NB4 (cell line): ENCODE results near the gene EDIL3.

Experiments
- DNase-seq: peaks from one replicate; pipeline ENCODE4 v3.0.0; 2010; ENCODE audit warnings: low read depth
- H3K4me3 ChIP-seq: one replicate; pipeline ENCODE4 v1.5.1; 2011; ENCODE audit warnings: mild to moderate bottlenecking, low read depth, low read length, moderate library complexity
- MYC ChIP-seq: IDR thresholded peaks from 2 replicates; pipeline ENCODE4 v1.6.1; 2011; ENCODE audit warnings: low read depth, low read length
- POLR2A ChIP-seq: IDR thresholded peaks from 2 replicates; pipeline ENCODE4 v1.6.1; 2011; ENCODE audit warnings: mild to moderate bottlenecking; ENCODE audit not compliant: insufficient read length; ENCODE audit errors: extremely low read depth
- TF ChIP-seq, protein P1 (sequence below): IDR thresholded peaks from 2 replicates; pipeline ENCODE4 v1.6.1; 2011; ENCODE audit warnings: low read depth, low read length
- TF ChIP-seq, protein P2 (sequence below): IDR thresholded peaks from one replicate; pipeline ENCODE4 v1.5.1; 2012; ENCODE audit warnings: low read depth, low read length

EDIL3 gene

DNA sequence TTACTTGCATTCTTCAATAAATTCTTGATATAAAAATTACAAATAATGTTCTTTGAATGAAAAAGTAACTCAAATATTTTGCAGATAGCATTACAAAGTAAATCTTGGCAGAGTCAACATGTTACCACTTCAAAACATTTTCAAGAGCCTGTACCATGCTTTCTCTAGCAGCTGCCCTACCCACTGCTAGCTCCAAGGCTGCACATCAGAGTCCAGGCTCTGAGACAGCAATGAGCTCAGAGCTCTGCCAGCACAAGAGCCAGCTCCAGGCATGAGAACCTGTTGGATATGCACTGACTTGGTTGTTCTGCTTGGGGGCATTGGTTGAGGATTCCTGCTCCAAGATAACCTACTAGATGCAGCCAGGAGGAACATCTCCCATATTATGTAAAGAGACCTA, 452.7 kb downstream of the EDIL3 start:
- TF ChIP-seq, protein P1, sequence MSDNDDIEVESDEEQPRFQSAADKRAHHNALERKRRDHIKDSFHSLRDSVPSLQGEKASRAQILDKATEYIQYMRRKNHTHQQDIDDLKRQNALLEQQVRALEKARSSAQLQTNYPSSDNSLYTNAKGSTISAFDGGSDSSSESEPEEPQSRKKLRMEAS = no peak
- TF ChIP-seq MYC = no peak
- no peak for TF ChIP-seq POLR2A
- no peak for DNase-seq
- H3K4me3 ChIP-seq = no peak overlapping the region

DNA sequence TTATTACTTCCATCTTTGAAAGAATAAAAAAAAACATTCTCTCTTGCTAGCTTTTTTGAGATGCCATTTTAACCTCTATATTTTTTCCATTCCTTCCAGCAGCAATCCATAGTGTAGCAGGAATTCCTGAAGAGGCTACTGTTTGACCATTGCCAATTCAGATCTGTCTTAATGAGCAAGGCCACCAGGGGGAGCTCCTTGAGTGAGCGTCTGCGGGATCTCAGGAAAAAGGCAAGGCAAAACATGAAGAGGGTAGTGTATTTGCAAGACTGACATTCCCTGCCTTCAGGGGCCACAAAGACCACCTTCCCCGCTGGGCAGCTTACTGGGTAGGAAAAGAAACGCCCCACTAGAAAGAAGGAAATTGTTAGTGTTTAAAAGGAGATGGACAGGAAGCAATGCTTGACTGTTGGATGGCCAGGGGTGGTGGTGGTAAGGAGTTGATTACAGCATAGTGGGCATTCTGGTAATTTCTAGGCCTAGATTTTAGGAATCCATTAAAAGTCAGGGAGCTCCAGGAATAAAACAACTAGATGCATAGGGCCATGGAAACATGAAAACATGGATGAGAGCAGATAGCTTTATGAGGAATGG, 457.4 kb downstream of the EDIL3 start:
- TF ChIP-seq, protein P2, sequence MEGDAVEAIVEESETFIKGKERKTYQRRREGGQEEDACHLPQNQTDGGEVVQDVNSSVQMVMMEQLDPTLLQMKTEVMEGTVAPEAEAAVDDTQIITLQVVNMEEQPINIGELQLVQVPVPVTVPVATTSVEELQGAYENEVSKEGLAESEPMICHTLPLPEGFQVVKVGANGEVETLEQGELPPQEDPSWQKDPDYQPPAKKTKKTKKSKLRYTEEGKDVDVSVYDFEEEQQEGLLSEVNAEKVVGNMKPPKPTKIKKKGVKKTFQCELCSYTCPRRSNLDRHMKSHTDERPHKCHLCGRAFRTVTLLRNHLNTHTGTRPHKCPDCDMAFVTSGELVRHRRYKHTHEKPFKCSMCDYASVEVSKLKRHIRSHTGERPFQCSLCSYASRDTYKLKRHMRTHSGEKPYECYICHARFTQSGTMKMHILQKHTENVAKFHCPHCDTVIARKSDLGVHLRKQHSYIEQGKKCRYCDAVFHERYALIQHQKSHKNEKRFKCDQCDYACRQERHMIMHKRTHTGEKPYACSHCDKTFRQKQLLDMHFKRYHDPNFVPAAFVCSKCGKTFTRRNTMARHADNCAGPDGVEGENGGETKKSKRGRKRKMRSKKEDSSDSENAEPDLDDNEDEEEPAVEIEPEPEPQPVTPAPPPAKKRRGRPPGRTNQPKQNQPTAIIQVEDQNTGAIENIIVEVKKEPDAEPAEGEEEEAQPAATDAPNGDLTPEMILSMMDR = peak; percentile 68
- TF ChIP-seq, protein P1 = no peak
- no peak for TF ChIP-seq MYC
- TF ChIP-seq POLR2A = no peak
- H3K4me3 ChIP-seq = no peak overlapping the region
- peak; percentile 66 for DNase-seq

DNA sequence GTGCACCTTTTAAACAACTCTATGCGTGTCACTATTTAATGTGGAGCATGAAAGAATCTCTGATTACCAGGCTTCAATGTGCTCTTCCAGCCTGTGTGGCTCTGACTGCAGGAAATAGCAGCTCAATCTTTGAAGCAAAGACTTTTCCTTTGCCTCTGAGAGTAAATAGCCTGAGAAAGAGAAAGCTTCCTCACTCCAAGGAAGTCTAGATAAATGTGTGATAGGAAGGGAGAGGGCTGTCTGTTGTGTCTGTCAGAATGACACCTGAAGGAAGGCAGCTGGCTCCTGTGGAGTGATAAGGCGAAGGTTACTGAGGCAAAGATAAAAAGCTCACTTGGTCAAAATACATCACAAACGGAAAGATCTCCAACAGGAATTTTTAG, 458.7 kb downstream of the EDIL3 start:
- TF ChIP-seq, protein P1 = no peak
- TF ChIP-seq MYC (no peak), POLR2A (no peak)
- TF ChIP-seq, protein P2 = no peak
- no peak overlapping the region for H3K4me3 ChIP-seq
- DNase-seq = no peak

DNA sequence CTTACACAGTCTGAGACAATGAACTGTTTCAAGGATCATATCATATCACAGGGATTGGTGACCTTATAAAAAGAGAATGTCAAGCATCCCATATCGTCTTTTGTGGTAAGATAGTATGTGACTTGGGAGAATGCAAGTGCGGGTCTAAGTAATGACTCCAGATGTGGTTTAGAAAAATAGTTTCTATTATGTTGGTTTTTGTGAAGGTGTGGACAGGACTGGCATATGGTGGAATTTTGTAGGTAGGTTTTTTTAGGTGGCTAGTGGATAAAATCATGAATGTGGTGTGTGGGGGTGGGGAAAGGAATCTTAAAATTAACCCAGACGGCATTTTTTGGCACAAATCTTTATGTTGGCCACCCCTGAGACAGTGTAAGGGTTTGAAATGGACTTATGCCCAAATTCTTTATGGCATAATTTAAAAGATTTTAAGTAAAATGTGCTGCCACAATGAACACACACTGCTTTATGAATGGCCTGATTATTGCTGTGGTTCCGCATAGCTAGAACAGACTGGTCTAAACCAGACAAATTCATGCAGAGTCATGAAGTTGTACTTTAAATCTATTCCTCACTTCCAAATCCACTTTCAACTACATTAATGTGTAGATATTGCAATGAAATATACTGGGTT, 459.2 kb downstream of the EDIL3 start:
- DNase-seq = no peak
- TF ChIP-seq MYC (no peak), POLR2A (no peak)
- TF ChIP-seq, protein P1 = no peak
- TF ChIP-seq, protein P2 = no peak
- H3K4me3 ChIP-seq = no peak overlapping the region

DNA sequence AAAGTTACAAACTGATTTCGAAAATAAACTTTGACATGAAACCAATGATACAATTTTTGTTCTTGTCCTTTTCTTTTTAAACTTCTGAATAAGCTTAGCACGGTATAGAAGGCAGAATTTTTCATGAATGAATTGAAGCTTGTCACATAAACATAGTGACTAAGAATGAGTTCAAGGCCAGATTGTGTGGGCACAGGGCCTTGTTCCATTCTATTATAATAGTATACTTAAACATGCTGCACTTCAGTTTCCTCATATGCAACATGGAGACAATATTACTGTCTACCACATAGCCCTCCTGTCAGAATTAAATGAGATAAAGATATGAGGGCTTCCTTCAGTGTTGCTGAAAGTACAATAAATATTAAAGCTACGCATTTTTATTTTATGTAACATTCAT, 459.8 kb downstream of the EDIL3 start:
- H3K4me3 ChIP-seq = no peak overlapping the region

DNA sequence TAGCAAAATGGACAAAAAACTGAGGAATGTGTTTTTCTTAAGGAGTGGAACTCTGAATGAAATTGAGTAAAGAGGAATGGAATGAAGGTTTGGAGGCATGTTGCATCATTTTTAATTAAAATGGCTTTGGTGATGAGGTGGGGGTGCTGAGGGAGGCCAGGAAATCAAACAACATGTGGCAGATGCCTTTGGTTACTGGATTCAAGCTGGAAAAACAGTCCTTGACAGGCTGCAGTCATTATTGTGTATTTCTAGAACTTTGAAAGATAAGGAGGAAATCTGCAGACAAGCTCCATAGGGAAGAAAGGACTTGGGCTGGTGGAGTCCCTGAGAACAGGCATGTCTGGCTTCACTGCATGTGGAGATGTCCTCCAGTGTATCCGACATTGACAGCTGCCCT, 460.5 kb downstream of the EDIL3 start:
- TF ChIP-seq, protein P2 = no peak
- TF ChIP-seq MYC = no peak
- TF ChIP-seq, protein P1 = no peak
- no peak for TF ChIP-seq POLR2A
- H3K4me3 ChIP-seq = no peak overlapping the region
- DNase-seq = no peak

More for the DNA sequence above, 459.8 kb downstream of the EDIL3 start:
- no peak for DNase-seq
- TF ChIP-seq MYC = no peak
- no peak for TF ChIP-seq POLR2A
- TF ChIP-seq, protein P2 = no peak
- TF ChIP-seq, protein P1 = no peak
